NCI-H526 (cell line): ENCODE results near the gene TBCC.

Source experiments
- DNase-seq, 2 experiments: peaks; one replicate each; lab custom pipeline; 2025; lab: John Stamatoyannopoulos, UW

The TBCC gene

DNA sequence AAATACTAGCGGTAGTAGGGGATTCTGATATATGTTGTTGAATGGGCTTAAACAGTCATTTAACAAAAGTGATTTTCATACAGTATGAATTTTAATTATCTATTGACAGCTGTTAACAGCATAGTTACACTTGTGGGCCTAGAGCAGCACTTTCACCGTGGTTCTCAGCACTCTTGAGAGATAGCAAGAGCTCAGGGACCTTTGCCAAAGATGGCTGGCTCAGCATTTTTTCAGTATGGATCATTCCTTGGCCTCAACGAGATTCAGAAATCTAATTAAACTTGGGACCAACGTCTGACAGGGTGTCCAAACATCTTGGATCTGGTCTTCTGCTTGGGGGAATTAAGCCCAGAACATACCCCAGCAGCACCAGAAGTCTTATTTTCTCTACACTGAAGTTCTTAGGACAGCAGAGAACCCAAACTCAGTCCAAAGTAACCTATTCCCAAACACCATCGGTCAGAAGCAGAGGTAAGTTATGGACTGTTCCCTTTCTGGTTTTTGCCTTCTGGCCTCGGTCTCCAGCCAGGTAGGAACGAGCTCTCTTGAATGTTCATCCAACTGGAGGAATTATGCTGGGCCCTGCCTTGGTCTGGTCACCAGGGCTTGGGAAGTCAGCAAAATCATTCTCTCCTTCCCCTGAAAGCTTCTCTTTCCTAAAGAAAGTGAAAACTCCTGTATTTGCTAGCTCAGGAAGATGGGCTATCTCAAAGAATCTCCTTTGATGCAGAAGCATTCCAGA lies 49.2 kb downstream of the TBCC start:
- DNase-seq, result no peak

DNA sequence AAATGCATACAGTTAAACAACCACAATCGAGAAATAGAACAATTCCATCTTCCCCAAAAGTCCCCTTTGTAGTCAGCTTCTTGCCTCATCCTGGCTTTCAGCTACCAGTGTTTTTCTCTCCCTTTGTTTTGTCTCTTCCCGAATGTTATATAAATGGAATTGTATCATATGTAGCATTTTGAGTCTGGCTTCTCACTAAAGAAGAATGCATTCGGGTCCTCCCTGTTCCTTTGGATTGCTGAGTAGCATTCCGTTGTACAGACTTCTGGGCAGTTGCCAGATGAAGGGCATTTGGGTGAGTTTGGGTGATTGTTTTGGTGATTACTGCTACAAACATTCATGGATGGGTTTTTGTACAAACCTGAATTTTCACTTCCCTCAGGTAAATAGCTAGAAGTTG lies 51.3 kb downstream of the TBCC start:
- DNase-seq, result no peak
